H1 (cell line): ENCODE results near the gene RLBP1. TPM values are rescaled to one million over a fixed set of nuclear protein-coding genes. Genes with fewer than 3 reads are reported as not detected.

Experiments used
- BRCA1 ChIP-seq: IDR thresholded peaks from 2 replicates; pipeline ENCODE4 v1.6.1; 2012; ENCODE audit warnings: low read depth, low read length, improper control_type of control experiment
- CBX8 ChIP-seq: fragments of 300-800, 300-1000 bp; sonication (generic); IDR thresholded peaks from 2 replicates; pipeline ENCODE4 v1.7.1; 2016; ENCODE audit warnings: low read depth, low read length, borderline replicate concordance
- EGR1 ChIP-seq: IDR thresholded peaks from 2 replicates; pipeline ENCODE4 v1.6.1; 2011; ENCODE audit warnings: low read depth, low read length, borderline replicate concordance
- EZH2 ChIP-seq: fragments of 200-600 bp; sonication (generic); IDR thresholded peaks from 2 replicates; pipeline ENCODE4 v1.7.1; 2012; ENCODE audit warnings: low read depth, mild to moderate bottlenecking, moderate library complexity, low read length, inconsistent platforms; ENCODE audit not compliant: severe bottlenecking
- KDM5A ChIP-seq: fragments of 200-600 bp; IDR thresholded peaks from 2 replicates; pipeline ENCODE4 v1.7.1; 2012; ENCODE audit warnings: mild to moderate bottlenecking, low read length, inconsistent platforms, mixed read lengths
- NANOG ChIP-seq: IDR thresholded peaks from 2 replicates; pipeline ENCODE4 v1.6.1; 2011; ENCODE audit warnings: low read length, low read depth, mild to moderate bottlenecking, inconsistent platforms; ENCODE audit not compliant: insufficient read depth, poor library complexity, severe bottlenecking
- SIRT6 ChIP-seq: IDR thresholded peaks from one replicate; pipeline ENCODE4 v1.7.1; 2012; ENCODE audit warnings: low read length, inconsistent platforms
- SIX5 ChIP-seq: IDR thresholded peaks from 2 replicates; pipeline ENCODE4 v1.6.1; 2011; ENCODE audit warnings: mild to moderate bottlenecking, low read depth, low read length
- SP4 ChIP-seq: IDR thresholded peaks from 2 replicates; pipeline ENCODE4 v1.6.1; 2012; ENCODE audit warnings: low read length, inconsistent platforms
- SRF ChIP-seq: IDR thresholded peaks from 2 replicates; pipeline ENCODE4 v1.6.1; 2011; ENCODE audit warnings: mild to moderate bottlenecking, low read depth, low read length, moderate library complexity
- TAF1 ChIP-seq: IDR thresholded peaks from 2 replicates; pipeline ENCODE4 v1.6.1; 2011; ENCODE audit warnings: mild to moderate bottlenecking, low read depth, low read length
- polyA plus RNA-seq, 7 experiments: library from polyadenylated mRNA; depleted of rRNA in 3 of 7; stranded (reverse) in 5 of 7; unstranded in 2 of 7; fragments of >200 nt in 5 of 7; fragments of 200-250 nt in 2 of 7; gene quantifications; 1 replicate in 5 of 7; 2 replicates in 1 of 7; 4 replicates in 1 of 7; pipeline versions ENCODE4 v1.2.1 to v1.2.3, GENCODE V29; 2011 to 2013; ENCODE audit warnings: missing spikeins in 2 of 7, mixed read lengths in 2 of 7
- total RNA-seq: library from RNA; stranded (reverse); fragmentation: NEBNext Ultra II Directional; extraction: Animal tissue kit (Norgen Biotek cat#: 25700); gene quantifications from 2 replicates; pipeline ENCODE4 v1.2.1, GENCODE V29; 2021
- TF ChIP-seq, protein P1 (sequence below): fragments of 300-600 bp; sonication (generic); IDR thresholded peaks from 2 replicates; pipeline ENCODE4 v1.7.1; 2012; ENCODE audit warnings: low read length, moderate library complexity, mild to moderate bottlenecking, inconsistent platforms; ENCODE audit not compliant: insufficient replicate concordance

Gene RLBP1
- total and polyA plus RNA-seq, 2 of the 8 experiments (the other 6 are each of a cell fraction or from before 2014, with no cell fraction given), result 0.05 TPM; not detected in 1

GRCh38 chr15:89217031-89217430, 4.3 kb downstream of the RLBP1 start (continued):
- TF ChIP-seq, protein P1, sequence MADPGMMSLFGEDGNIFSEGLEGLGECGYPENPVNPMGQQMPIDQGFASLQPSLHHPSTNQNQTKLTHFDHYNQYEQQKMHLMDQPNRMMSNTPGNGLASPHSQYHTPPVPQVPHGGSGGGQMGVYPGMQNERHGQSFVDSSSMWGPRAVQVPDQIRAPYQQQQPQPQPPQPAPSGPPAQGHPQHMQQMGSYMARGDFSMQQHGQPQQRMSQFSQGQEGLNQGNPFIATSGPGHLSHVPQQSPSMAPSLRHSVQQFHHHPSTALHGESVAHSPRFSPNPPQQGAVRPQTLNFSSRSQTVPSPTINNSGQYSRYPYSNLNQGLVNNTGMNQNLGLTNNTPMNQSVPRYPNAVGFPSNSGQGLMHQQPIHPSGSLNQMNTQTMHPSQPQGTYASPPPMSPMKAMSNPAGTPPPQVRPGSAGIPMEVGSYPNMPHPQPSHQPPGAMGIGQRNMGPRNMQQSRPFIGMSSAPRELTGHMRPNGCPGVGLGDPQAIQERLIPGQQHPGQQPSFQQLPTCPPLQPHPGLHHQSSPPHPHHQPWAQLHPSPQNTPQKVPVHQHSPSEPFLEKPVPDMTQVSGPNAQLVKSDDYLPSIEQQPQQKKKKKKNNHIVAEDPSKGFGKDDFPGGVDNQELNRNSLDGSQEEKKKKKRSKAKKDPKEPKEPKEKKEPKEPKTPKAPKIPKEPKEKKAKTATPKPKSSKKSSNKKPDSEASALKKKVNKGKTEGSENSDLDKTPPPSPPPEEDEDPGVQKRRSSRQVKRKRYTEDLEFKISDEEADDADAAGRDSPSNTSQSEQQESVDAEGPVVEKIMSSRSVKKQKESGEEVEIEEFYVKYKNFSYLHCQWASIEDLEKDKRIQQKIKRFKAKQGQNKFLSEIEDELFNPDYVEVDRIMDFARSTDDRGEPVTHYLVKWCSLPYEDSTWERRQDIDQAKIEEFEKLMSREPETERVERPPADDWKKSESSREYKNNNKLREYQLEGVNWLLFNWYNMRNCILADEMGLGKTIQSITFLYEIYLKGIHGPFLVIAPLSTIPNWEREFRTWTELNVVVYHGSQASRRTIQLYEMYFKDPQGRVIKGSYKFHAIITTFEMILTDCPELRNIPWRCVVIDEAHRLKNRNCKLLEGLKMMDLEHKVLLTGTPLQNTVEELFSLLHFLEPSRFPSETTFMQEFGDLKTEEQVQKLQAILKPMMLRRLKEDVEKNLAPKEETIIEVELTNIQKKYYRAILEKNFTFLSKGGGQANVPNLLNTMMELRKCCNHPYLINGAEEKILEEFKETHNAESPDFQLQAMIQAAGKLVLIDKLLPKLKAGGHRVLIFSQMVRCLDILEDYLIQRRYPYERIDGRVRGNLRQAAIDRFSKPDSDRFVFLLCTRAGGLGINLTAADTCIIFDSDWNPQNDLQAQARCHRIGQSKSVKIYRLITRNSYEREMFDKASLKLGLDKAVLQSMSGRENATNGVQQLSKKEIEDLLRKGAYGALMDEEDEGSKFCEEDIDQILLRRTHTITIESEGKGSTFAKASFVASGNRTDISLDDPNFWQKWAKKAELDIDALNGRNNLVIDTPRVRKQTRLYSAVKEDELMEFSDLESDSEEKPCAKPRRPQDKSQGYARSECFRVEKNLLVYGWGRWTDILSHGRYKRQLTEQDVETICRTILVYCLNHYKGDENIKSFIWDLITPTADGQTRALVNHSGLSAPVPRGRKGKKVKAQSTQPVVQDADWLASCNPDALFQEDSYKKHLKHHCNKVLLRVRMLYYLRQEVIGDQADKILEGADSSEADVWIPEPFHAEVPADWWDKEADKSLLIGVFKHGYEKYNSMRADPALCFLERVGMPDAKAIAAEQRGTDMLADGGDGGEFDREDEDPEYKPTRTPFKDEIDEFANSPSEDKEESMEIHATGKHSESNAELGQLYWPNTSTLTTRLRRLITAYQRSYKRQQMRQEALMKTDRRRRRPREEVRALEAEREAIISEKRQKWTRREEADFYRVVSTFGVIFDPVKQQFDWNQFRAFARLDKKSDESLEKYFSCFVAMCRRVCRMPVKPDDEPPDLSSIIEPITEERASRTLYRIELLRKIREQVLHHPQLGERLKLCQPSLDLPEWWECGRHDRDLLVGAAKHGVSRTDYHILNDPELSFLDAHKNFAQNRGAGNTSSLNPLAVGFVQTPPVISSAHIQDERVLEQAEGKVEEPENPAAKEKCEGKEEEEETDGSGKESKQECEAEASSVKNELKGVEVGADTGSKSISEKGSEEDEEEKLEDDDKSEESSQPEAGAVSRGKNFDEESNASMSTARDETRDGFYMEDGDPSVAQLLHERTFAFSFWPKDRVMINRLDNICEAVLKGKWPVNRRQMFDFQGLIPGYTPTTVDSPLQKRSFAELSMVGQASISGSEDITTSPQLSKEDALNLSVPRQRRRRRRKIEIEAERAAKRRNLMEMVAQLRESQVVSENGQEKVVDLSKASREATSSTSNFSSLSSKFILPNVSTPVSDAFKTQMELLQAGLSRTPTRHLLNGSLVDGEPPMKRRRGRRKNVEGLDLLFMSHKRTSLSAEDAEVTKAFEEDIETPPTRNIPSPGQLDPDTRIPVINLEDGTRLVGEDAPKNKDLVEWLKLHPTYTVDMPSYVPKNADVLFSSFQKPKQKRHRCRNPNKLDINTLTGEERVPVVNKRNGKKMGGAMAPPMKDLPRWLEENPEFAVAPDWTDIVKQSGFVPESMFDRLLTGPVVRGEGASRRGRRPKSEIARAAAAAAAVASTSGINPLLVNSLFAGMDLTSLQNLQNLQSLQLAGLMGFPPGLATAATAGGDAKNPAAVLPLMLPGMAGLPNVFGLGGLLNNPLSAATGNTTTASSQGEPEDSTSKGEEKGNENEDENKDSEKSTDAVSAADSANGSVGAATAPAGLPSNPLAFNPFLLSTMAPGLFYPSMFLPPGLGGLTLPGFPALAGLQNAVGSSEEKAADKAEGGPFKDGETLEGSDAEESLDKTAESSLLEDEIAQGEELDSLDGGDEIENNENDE, result no peak
- TF ChIP-seq SIRT6, result no peak
- no peak for TF ChIP-seq CBX8
- no peak for TF ChIP-seq BRCA1
- no peak for TF ChIP-seq EZH2
- TF ChIP-seq TAF1, result no peak
- no peak for TF ChIP-seq SIX5
- no peak for TF ChIP-seq EGR1
- TF ChIP-seq NANOG, result no peak
- no peak for TF ChIP-seq SP4
- no peak for TF ChIP-seq SRF
- TF ChIP-seq KDM5A, result no peak
